Adipose tissue (tissue), 3 donors: ENCODE results near the gene WWOX. TPM values are rescaled to one million over a fixed set of nuclear protein-coding genes. Genes with fewer than 3 reads are reported as not detected.

Experiments
- H3K27ac ChIP-seq: one replicate; pipeline ENCODE4 v1.5.1; 2013; ENCODE audit warnings: low read depth, low read length
- WGBS, 3 donors: extraction: QIAGEN DNeasy Blood & Tissue Kit; methylation state at CpG; one replicate each; pipeline ENCODE4 v1.1.7; 2013; 5-methylcytosine and 5-hydroxymethylcytosine counted together
- polyA plus RNA-seq, 3 donors: library from polyadenylated mRNA; stranded (reverse); fragments of 200-250 nt; gene quantifications; one replicate each; pipeline ENCODE4 v1.2.3, GENCODE V29; 2013
- donor health status: healthy with polysubstance abuse.
- donor health status: Bipolar disorder and iron deficiency.
- donor health status: healthy.

WWOX gene
- polyA plus RNA-seq, 3 donors, result 5.7 to 10.6 (median 7.0) TPM

DNA sequence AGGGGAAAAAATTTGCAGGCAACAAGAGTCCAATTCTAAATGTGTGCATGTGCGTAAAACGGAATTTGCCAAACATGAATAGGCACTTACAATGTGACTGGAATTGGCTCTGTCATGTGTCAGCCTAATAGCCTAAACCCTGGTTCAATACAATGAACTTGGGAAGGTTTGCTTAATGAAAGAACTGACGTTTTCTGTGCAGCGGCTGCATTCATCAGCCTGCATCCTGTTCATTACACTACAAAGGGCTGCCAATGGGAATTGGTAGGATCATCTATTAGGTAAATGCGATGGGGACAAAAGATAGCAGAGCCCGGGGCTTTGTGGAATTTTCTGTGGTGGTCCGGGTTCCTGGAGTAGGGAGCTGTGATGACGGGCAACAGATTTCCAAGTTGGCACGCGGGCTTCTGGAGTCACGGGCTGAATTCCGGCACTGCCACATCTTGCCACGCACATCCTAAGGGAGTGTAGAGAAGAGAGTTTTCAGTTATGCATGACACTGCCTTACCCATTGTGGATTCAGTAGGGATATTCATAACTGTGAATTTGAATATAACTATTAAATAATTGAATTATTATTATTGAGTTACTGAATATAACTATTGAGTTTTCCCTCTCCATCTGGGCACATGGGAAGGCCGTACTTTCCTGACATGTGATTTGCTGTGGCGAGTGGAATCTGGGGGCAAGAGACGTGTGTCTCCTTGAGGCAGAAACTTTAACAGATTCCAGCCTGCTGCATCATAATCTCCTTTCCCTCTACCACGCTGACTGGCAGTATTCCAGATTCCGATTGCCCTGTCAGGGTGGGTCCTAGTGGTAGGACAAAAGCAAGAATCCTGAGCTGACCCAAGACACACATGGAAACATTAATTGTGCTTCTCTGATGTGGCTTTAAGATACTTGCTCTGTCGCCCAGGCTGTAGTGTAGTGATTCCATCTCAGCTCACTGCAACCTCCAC is 565.6 kb downstream of the WWOX start:
- WGBS, 3 donors, result 88 to 91% (median 89%) methylated on average over 19 of the region's 19 CpGs
- no peak overlapping the region for H3K27ac ChIP-seq

- no peak overlapping the region for H3K27ac ChIP-seq
- 81 to 90% (median 87%) methylated on average over 4 of the region's 4 CpGs for WGBS, 3 donors
Measured at GRCh38 chr16:78666318-78666717, 566.9 kb downstream of the WWOX start.

DNA sequence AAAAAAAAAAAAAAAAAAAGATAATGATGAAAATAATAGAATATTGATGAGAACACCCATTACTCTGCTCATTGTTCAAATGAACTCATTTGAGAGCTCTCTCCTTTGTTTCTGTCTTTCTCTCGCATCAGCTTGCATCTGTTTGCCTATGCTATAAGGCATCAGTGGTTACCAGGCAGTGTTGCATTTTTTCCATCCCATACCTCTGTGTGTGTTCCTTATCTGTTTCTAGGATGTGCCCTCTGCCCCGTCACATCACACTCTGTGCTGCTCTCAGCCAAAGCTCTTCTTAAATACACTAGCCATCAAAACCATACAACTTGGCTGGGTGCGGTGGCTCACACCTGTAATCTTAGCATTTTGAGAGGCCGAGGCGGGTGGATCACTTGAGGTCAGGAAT is 568.2 kb downstream of the WWOX start:
- H3K27ac ChIP-seq, result no peak overlapping the region
- WGBS, 3 donors, result 98% methylated on average over 5 of the region's 5 CpGs

GRCh38 chr16:78668393-78668792 is 568.9 kb downstream of the WWOX start:
- no peak overlapping the region for H3K27ac ChIP-seq
- 97 to 99% (median 97%) methylated on average over 3 of the region's 3 CpGs for WGBS, 3 donors

GRCh38 chr16:78669994-78670393 is 570.5 kb downstream of the WWOX start:
- H3K27ac ChIP-seq, result no peak overlapping the region
- 42 to 74% (median 56%) methylated on average over 9 of the region's 9 CpGs for WGBS, 3 donors

DNA sequence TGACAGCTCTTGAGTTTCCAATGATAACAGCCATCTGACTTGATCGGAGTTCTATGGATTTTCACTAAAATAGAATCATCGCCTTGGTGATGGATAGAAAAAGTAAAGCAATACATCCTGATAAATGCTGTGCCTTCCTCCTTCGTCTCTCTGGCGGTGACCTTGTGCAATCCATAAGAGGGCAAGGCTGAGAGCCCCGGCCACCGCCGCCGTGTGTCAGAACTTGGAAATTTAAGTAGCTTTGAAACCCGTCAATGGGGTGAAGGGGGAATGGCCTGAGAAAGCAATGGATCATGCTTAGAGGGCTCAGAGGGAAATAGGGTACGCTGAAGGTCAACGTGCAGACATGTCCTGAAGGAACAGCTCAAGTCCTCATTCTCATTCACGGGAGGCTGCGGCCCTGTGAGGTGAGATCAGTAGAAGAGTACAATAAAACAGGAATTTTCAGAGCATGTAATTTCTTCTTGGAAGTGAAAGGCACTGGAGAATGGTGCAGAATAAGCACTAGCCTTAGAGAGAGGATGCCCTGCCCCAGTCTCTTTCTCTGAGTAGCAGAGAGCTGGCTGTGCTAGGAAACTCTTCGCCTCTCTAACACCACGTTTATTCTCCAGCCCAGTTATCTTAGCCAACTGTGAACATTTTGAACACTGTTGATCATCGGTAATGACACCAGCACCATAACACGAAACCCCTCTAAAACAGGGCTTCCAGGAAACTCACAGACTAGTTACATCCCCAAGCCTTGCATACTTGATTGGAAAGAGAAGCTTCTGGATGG is 573.5 kb downstream of the WWOX start:
- WGBS, 3 donors, result 92% methylated on average over 17 of the region's 17 CpGs
- no peak overlapping the region for H3K27ac ChIP-seq

DNA sequence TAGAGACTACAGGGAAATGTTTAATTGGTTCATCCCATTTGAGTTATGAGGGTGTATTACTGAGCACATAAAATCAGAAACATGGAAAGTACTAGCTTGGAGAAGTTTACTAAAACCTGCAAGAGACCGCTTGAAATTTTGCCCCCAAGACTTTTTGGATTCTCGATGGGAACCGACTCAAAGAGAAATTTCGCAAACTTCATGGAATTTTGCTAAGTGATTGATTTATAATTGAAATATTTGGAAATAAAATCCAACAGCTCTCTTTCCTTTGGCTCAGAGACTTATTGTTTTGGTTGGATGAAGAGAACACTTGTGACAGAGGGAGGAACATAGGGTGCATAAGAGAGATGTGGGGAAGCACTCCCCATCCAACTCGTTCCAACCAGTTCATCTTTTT is 574.4 kb downstream of the WWOX start:
- no peak overlapping the region for H3K27ac ChIP-seq
- 79 to 94% (median 84%) methylated on average over 5 of the region's 5 CpGs for WGBS, 3 donors

DNA sequence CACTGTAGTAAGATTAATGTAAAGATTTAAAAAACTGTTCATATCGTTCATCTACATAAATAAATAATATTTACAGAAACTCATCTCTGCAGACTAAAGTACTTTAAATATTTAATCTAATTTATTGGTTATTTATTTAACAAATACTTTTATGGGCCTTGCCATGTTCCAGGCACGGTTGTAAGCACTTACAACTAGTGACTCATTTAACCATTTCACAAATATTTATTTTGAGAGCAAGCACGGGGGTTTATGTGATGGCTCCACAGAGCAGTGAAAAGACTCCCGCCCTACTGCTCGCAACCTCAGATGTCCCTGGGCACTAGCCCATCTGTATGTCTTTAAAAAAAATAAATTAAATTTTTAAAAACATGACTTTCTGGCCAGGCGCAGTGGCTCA is 575.9 kb downstream of the WWOX start:
- 84 to 91% (median 87%) methylated on average over 6 of the region's 6 CpGs for WGBS, 3 donors
- no peak overlapping the region for H3K27ac ChIP-seq

- H3K27ac ChIP-seq, result no peak overlapping the region
- 87 to 93% (median 92%) methylated on average over 9 of the region's 9 CpGs for WGBS, 3 donors
Measured at GRCh38 chr16:78675951-78676792, 576.7 kb downstream of the WWOX start.

- H3K27ac ChIP-seq, result no peak overlapping the region
- 45 to 52% (median 46%) methylated on average over 4 of the region's 4 CpGs for WGBS, 3 donors
Measured at GRCh38 chr16:78677181-78677731, 577.8 kb downstream of the WWOX start.

GRCh38 chr16:78679546-78679945 is 580.1 kb downstream of the WWOX start:
- 92 to 96% (median 95%) methylated on average over 2 of the region's 2 CpGs for WGBS, 3 donors
- no peak overlapping the region for H3K27ac ChIP-seq

DNA sequence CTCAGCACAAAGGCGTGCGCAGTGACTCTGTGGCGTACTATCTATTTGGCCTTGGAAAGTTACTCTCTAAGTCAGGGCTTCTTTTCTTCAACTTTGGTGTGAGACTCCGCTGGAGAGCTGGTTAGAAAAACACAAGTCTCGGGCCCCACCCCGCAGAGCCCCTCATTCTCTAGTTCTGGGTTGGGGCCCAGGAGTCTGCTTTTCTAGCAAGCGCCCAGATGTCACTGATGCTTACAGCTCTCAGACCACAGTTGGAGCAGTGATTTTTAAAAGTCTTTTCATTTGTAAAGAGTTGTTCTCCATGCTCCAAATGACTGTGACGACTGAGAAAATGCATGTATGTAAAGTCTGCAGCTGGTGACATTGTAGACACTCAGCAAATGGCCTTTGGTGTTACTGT is 582.3 kb downstream of the WWOX start:
- WGBS, 3 donors, result 86 to 92% (median 91%) methylated on average over 8 of the region's 8 CpGs
- no peak overlapping the region for H3K27ac ChIP-seq

- 63 to 88% (median 67%) methylated on average over 8 of the region's 8 CpGs for WGBS, 3 donors
- no peak overlapping the region for H3K27ac ChIP-seq
Measured at GRCh38 chr16:78684030-78684611, 584.7 kb downstream of the WWOX start.

DNA sequence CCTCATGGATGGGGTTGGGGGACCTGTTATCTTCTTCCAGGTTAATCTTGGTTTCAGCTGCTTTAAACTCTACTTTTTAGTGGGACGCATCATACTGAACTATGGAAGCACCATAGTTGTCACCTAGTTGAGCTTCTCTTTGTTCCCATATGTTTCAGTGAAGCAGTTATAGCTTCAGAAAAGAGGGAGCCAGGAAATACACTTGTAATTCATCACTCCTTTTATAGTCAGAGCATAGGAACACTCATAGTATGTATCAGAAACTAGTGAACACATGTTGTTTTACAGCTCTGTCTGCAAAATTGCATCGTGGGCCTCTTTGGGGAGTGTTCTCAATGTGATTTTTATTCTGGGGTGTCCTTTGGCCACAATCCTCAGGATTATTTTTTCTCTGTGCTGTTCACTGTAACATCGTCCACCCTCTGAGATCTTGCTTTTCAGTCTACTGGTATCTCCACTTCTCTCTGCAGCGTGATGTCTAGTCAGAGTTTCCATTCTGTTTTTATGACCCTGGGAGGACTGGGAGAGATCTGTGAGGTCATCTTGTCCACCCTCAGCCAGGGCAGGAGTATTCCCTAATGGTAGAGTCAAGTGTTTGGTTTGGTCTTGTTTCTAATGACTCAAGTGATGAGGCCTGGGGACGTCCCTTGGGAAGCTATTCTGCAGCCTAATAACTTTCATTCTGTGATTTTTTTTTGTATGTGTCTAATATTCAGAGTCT is 585.4 kb downstream of the WWOX start:
- no peak overlapping the region for H3K27ac ChIP-seq
- WGBS, 3 donors, result 63 to 85% (median 74%) methylated on average over 5 of the region's 5 CpGs

GRCh38 chr16:78686601-78687000 is 587.1 kb downstream of the WWOX start:
- no peak overlapping the region for H3K27ac ChIP-seq
- 80 to 87% (median 85%) methylated on average over 5 of the region's 5 CpGs for WGBS, 3 donors

DNA sequence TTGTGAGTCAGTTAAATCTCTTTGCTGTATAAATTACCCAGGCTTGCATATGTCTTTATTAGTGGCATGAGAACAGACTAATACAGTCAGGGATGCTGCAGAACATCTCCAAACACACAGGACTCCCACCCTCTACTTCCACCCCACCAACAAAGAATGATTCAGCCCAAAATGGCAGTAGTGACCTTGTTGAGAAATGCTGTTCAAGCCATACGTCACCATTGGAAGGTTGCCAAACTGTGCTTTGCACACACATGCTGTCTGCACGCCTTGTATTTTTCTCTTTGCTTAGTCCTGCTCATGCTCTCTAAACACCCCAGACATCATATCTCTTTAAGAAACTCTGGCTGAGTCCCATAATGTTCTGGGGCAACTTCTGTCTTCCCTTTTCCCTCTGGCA is 589.6 kb downstream of the WWOX start:
- no peak overlapping the region for H3K27ac ChIP-seq
- WGBS, 3 donors, result 39 to 46% (median 41%) methylated on average over 2 of the region's 2 CpGs

- no peak overlapping the region for H3K27ac ChIP-seq
Measured at GRCh38 chr16:78689536-78689935, 590.1 kb downstream of the WWOX start.
